Smooth muscle cell (in vitro differentiated cells): ENCODE measurements around the gene ANP32B. TPM values are rescaled to one million over a fixed set of nuclear protein-coding genes. Genes with fewer than 3 reads are reported as not detected.

Experiments
- DNase-seq: peaks from one replicate; lab custom pipeline; 2025; ENCODE audit not compliant: unreplicated experiment; lab: John Stamatoyannopoulos, UW
- H2AFZ ChIP-seq: fragments of 200-600 bp; sonication (generic); 2 replicates; pipeline ENCODE4 v1.6.0; 2016; ENCODE audit warnings: antibody characterized with exemption, low read depth, mild to moderate bottlenecking
- H3F3A ChIP-seq: fragments of 200-600 bp; sonication (generic); 2 replicates; pipeline ENCODE4 v1.6.0; 2017; ENCODE audit warnings: antibody characterized with exemption, low read depth
- H3K27ac ChIP-seq: fragments of 200-600 bp; sonication (generic); 2 replicates; pipeline ENCODE4 v1.5.1; 2016; ENCODE audit warnings: low read depth, mild to moderate bottlenecking
- H3K27me3 ChIP-seq: fragments of 200-600 bp; sonication (generic); 2 replicates; pipeline ENCODE4 v1.6.1; 2016; ENCODE audit warnings: low read depth, mild to moderate bottlenecking
- H3K36me3 ChIP-seq: fragments of 200-600 bp; sonication (generic); 2 replicates; pipeline ENCODE4 v1.5.1; 2016; ENCODE audit warnings: low read depth
- H3K4me1 ChIP-seq: fragments of 200-600 bp; sonication (generic); 2 replicates; pipeline ENCODE4 v1.5.1; 2016; ENCODE audit warnings: low read depth
- H3K4me2 ChIP-seq: fragments of 200-600 bp; sonication (generic); 2 replicates; pipeline ENCODE4 v1.6.0; 2016; ENCODE audit warnings: mild to moderate bottlenecking
- H3K4me3 ChIP-seq: fragments of 200-600 bp; sonication (generic); 2 replicates; pipeline ENCODE4 v1.5.1; 2016; ENCODE audit warnings: mild to moderate bottlenecking
- H3K79me2 ChIP-seq: fragments of 200-600 bp; sonication (generic); 2 replicates; pipeline ENCODE4 v1.6.0; 2016; ENCODE audit warnings: low read depth, mild to moderate bottlenecking
- H3K9ac ChIP-seq: fragments of 200-600 bp; sonication (generic); 2 replicates; pipeline ENCODE4 v1.6.0; 2016; ENCODE audit warnings: low read depth
- H3K9me3 ChIP-seq: fragments of 200-600 bp; sonication (generic); replicated peaks from 2 replicates; pipeline ENCODE4 v1.5.1; 2016; ENCODE audit warnings: low read depth
- H4K20me1 ChIP-seq: fragments of 200-600 bp; sonication (generic); 2 replicates; pipeline ENCODE4 v1.6.0; 2016; ENCODE audit warnings: low read depth
- CTCF ChIP-seq: fragments of 200-600 bp; sonication (generic); IDR thresholded peaks from 2 replicates; pipeline ENCODE4 v1.5.1; 2017; ENCODE audit warnings: borderline replicate concordance, mild to moderate bottlenecking, antibody characterized with exemption; ENCODE audit not compliant: insufficient read depth, poor library complexity, severe bottlenecking
- WGBS: methylation state at CpG from one replicate; pipeline ENCODE4 v1.1.7; 2016; ENCODE audit warnings: low lambda C conversion rate; 5-methylcytosine and 5-hydroxymethylcytosine counted together
- polyA plus RNA-seq: library from polyadenylated mRNA; unstranded; fragments of >200 nt; fragmentation: Nextera tagmentation; extraction: Ambion mirVana; gene quantifications from 2 replicates; pipeline ENCODE4 v1.2.1, GENCODE V29; 2016
- total RNA-seq: library from RNA; depleted of rRNA; stranded (reverse); fragments of >200 nt; gene quantifications from 2 replicates; pipeline ENCODE4 v1.2.3, GENCODE V29; 2014

ANP32B gene
- total and polyA plus RNA-seq, 2 experiments from 2014 or later = 21.3 to 52.4 TPM

- H3K79me2 ChIP-seq = peaks cover 74% of the 10 kb centered on the region
- H3K9me3 ChIP-seq = no peaks in the 10 kb centered on the region
- WGBS = 99% methylated on average over 3 of the region's 3 CpGs
- no peak overlapping the region for H3K27ac ChIP-seq
- no peak for DNase-seq
- H3K27me3 ChIP-seq = no peaks in the 10 kb centered on the region
- H3K4me1 ChIP-seq = no peaks in the 10 kb centered on the region
- peaks cover 7% of the 10 kb centered on the region for H3K36me3 ChIP-seq
- H2AFZ ChIP-seq = no peak overlapping the region
- no peak overlapping the region for H3K4me2 ChIP-seq
- no peaks in the 10 kb centered on the region for H3F3A ChIP-seq
- peaks cover 83% of the 10 kb centered on the region for H4K20me1 ChIP-seq
- H3K9ac ChIP-seq = no peak overlapping the region
- no peak for TF ChIP-seq CTCF
- no peak overlapping the region for H3K4me3 ChIP-seq
Measured at GRCh38 chr9:97997330-97998276, 14.5 kb downstream of the ANP32B start.

- 90% methylated on average over 2 of the region's 2 CpGs for WGBS
- H3K27me3 ChIP-seq = no peaks in the 10 kb centered on the region
- no peak for DNase-seq
- H3K4me2 ChIP-seq = no peak overlapping the region
- no peak overlapping the region for H2AFZ ChIP-seq
- H3K4me1 ChIP-seq = no peaks in the 10 kb centered on the region
- no peak for TF ChIP-seq CTCF
- peaks cover 41% of the 10 kb centered on the region for H4K20me1 ChIP-seq
- H3K27ac ChIP-seq = no peak overlapping the region
- peaks cover 44% of the 10 kb centered on the region for H3K79me2 ChIP-seq
- H3K4me3 ChIP-seq = no peak overlapping the region
- H3K9ac ChIP-seq = no peak overlapping the region
- peaks cover 5% of the 10 kb centered on the region for H3K36me3 ChIP-seq
- H3F3A ChIP-seq = no peaks in the 10 kb centered on the region
- H3K9me3 ChIP-seq = no peaks in the 10 kb centered on the region
Measured at GRCh38 chr9:98002808-98003207, 19.7 kb downstream of the ANP32B start.

GRCh38 chr9:98006127-98006796, 23.1 kb downstream of the ANP32B start:
- Histone ChIP-seq H3K4me1 (no peaks in the 10 kb centered on the region), H3K79me2 (peaks cover 42% of the 10 kb centered on the region), H3K27ac (no peak overlapping the region), H3K9me3 (no peaks in the 10 kb centered on the region), H3K36me3 (peaks cover 14% of the 10 kb centered on the region), H4K20me1 (peaks cover 36% of the 10 kb centered on the region), H2AFZ (no peak overlapping the region), H3K9ac (no peak overlapping the region), H3K27me3 (no peaks in the 10 kb centered on the region), H3K4me2 (no peak overlapping the region), H3K4me3 (no peak overlapping the region), H3F3A (no peaks in the 10 kb centered on the region)
- WGBS = 91% methylated on average over 5 of the region's 5 CpGs
- no peak for DNase-seq
- no peak for TF ChIP-seq CTCF
